ENCODE results near the gene STK25.
"Not testable (repeated sequence)": the region's sequence is repeated elsewhere in the genome, so short reads cannot be mapped to it uniquely, and the experiment has no call there.

The STK25 gene

DNA sequence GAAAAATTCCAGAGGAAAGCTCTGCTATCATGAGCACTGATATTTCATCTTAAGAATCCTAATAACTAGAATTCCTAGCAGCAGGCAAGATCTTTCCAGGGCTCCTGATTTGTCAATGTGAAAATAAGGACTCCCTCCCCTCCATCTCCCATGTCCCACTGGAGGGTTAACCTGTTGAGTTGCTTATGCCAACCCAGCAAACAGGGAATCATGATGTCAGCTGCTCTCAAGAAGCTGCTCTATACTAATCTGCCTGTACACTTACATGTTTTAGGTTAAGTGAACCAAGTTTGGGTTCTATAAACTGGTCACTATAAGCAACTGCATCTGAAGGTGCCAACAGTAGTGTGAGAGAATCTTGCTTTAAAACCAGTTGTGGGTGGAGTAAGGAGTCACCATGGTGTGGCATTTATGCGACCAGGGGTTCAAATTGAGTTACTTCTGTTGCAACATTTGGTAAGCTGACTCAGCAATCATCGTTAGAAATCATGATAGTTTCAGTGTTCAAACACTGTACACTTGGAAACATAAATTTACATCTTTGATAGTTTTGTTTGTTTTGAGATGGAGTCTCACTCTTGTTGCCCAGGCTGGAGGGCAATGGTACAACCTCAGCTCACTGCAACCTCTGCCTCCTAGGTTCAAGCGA, 53.4 kb downstream of the STK25 start:
- Histone ChIP-seq H3K4me1 (ENCODE audit: insufficient read depth, poor library complexity, severe bottlenecking) (no peaks in the 10 kb centered on the region), H3K4me3 (ENCODE audit: severe bottlenecking) (no peak overlapping the region), H3K36me3 (ENCODE audit: low read depth) (no peaks in the 10 kb centered on the region), H3K27me3 (ENCODE audit: insufficient read depth, poor library complexity, severe bottlenecking) (no peaks in the 10 kb centered on the region), H3K27ac (ENCODE audit: poor library complexity, severe bottlenecking) (no peak overlapping the region), H3K9me3 (ENCODE audit: severe bottlenecking) (no peaks in the 10 kb centered on the region)
- ATAC-seq (ENCODE audit: low read depth), result no peak
- DNase-seq (ENCODE audit: low spot score), result no peak
- TF ChIP-seq, protein P1, sequence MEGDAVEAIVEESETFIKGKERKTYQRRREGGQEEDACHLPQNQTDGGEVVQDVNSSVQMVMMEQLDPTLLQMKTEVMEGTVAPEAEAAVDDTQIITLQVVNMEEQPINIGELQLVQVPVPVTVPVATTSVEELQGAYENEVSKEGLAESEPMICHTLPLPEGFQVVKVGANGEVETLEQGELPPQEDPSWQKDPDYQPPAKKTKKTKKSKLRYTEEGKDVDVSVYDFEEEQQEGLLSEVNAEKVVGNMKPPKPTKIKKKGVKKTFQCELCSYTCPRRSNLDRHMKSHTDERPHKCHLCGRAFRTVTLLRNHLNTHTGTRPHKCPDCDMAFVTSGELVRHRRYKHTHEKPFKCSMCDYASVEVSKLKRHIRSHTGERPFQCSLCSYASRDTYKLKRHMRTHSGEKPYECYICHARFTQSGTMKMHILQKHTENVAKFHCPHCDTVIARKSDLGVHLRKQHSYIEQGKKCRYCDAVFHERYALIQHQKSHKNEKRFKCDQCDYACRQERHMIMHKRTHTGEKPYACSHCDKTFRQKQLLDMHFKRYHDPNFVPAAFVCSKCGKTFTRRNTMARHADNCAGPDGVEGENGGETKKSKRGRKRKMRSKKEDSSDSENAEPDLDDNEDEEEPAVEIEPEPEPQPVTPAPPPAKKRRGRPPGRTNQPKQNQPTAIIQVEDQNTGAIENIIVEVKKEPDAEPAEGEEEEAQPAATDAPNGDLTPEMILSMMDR (IDR thresholded peaks at IDR 0.05; ENCODE audit: poor library complexity, severe bottlenecking), result no peak

- H3K27ac ChIP-seq (ENCODE audit: poor library complexity, severe bottlenecking); DNase-seq (ENCODE audit: low spot score); H3K27me3 ChIP-seq (ENCODE audit: insufficient read depth, poor library complexity, severe bottlenecking); H3K4me1 ChIP-seq (ENCODE audit: insufficient read depth, poor library complexity, severe bottlenecking); H3K9me3 ChIP-seq (ENCODE audit: severe bottlenecking); H3K4me3 ChIP-seq (ENCODE audit: severe bottlenecking); ATAC-seq (ENCODE audit: low read depth); H3K36me3 ChIP-seq (ENCODE audit: low read depth): not testable (repeated sequence)
Observed at GRCh38 chr2:241453919-241454318, 54.5 kb downstream of the STK25 start.

DNA sequence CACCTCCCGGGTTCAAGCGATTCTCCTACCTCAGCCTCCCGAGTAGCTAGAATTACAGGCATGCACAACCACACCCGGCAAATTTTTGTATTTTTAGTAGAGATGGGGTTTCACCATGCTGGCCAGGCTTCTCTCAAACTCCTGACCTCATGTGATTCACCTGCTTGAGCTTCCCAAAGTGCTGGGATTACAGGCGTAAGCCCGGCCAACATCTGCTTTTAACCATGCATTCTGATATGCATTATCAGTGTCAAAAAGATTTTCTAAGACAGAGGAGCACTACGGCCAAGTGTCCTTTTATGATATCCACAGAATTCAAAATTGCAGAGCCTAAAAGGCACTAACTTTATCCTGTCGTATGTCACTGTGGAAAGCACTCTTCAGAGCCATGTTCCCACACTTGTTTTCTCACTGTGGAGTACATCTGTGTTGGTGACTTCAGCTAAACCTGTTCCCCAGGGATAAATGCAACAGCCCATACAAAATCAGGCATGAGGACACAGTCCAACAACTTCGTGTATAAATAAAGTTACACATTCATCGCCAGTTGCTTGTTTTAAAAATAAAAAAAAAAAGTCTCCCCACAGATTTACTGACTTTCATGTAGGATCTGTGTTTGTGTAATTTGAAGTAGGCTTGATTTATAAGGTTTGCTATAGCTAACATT, 56.4 kb downstream of the STK25 start:
- H3K4me3 ChIP-seq (ENCODE audit: severe bottlenecking), result no peak overlapping the region
- ATAC-seq (ENCODE audit: low read depth), result no peak

DNA sequence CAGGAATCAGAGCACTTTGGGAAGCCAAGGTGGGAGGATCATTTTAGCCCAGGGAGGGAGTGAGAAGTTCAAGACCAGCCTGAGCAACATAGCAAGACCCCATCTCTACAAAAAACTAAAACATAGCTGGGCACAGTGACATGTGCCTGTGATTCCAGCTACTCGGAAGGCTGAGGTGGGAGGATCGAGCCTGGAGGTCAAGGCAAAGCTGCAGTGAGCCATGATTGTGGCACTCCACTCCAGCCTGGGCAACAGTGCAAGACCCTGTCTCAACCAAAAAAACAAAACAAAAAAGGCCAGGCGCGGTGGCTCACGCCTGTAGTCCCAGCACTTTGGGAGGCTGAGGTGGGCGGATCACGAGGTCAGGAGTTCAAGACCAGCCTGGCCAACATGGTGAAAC, 58.3 kb downstream of the STK25 start:
- not testable (repeated sequence) for H3K9me3 ChIP-seq (ENCODE audit: severe bottlenecking); H3K27me3 ChIP-seq (ENCODE audit: insufficient read depth, poor library complexity, severe bottlenecking); H3K36me3 ChIP-seq (ENCODE audit: low read depth); H3K4me3 ChIP-seq (ENCODE audit: severe bottlenecking); ATAC-seq (ENCODE audit: low read depth); DNase-seq (ENCODE audit: low spot score); H3K4me1 ChIP-seq (ENCODE audit: insufficient read depth, poor library complexity, severe bottlenecking); H3K27ac ChIP-seq (ENCODE audit: poor library complexity, severe bottlenecking)

More for the DNA sequence above, 56.4 kb downstream of the STK25 start:
- DNase-seq (ENCODE audit: low spot score), result no peak
- Histone ChIP-seq H3K9me3 (ENCODE audit: severe bottlenecking) (no peaks in the 10 kb centered on the region), H3K36me3 (ENCODE audit: low read depth) (no peaks in the 10 kb centered on the region), H3K27me3 (ENCODE audit: insufficient read depth, poor library complexity, severe bottlenecking) (no peaks in the 10 kb centered on the region), H3K4me1 (ENCODE audit: insufficient read depth, poor library complexity, severe bottlenecking) (no peaks in the 10 kb centered on the region), H3K27ac (ENCODE audit: poor library complexity, severe bottlenecking) (no peak overlapping the region)
- TF ChIP-seq, protein P1 (IDR thresholded peaks at IDR 0.05; ENCODE audit: poor library complexity, severe bottlenecking), result no peak

- ATAC-seq (ENCODE audit: low read depth) (no peak), DNase-seq (ENCODE audit: low spot score) (peak; percentile 0)
- TF ChIP-seq, protein P1 (IDR thresholded peaks at IDR 0.05; ENCODE audit: poor library complexity, severe bottlenecking), result no peak
- H3K4me1 ChIP-seq (ENCODE audit: insufficient read depth, poor library complexity, severe bottlenecking), result no peaks in the 10 kb centered on the region
- no peaks in the 10 kb centered on the region for H3K9me3 ChIP-seq (ENCODE audit: severe bottlenecking)
- no peak overlapping the region for H3K27ac ChIP-seq (ENCODE audit: poor library complexity, severe bottlenecking)
- peaks cover 18% of the 10 kb centered on the region for H3K36me3 ChIP-seq (ENCODE audit: low read depth)
- H3K27me3 ChIP-seq (ENCODE audit: insufficient read depth, poor library complexity, severe bottlenecking), result no peaks in the 10 kb centered on the region
- no peak overlapping the region for H3K4me3 ChIP-seq (ENCODE audit: severe bottlenecking)
Observed at GRCh38 chr2:241445426-241445825, 63.0 kb downstream of the STK25 start.

All from RWPE2 (cell line).